Hematopoietic multipotent progenitor cell (in vitro differentiated cells): ENCODE measurements around the gene IL36RN. TPM values are rescaled to one million over a fixed set of nuclear protein-coding genes. Genes with fewer than 3 reads are reported as not detected.

Source experiments
- DNase-seq, 3 donors: peaks; one replicate each; pipeline ENCODE4 v3.0.0-alpha.2; 2011 to 2015; ENCODE audit warnings: low read depth in 2 of 3, low spot score in 2 of 3
- total RNA-seq: library from RNA; depleted of rRNA; stranded (reverse); fragments of >200 nt; gene quantifications from one replicate; pipeline ENCODE4 v1.2.3, GENCODE V29; 2012

IL36RN gene
- not detected for total RNA-seq

- no peak for DNase-seq
Observed at GRCh38 chr2:113058998-113059960, at the start of gene IL36RN. Gene IL36RN, plus strand, starts transcription at chr2:113059198. Its CDS starts 241 bp downstream, at chr2:113059439.

GRCh38 chr2:113009622-113010021, 49.4 kb upstream of the IL36RN start:
- no peak for DNase-seq

- DNase-seq, result no peak
Observed at GRCh38 chr2:113010088-113010487, 48.9 kb upstream of the IL36RN start.

- no peak for DNase-seq
Observed at GRCh38 chr2:113011108-113011507, 47.9 kb upstream of the IL36RN start.

- peak in 1 of 3 donors; percentile 17 for DNase-seq
Observed at GRCh38 chr2:113012436-113013335, 46.3 kb upstream of the IL36RN start.

GRCh38 chr2:113013336-113013661, 45.7 kb upstream of the IL36RN start:
- DNase-seq, result no peak

GRCh38 chr2:113014067-113014466, 44.9 kb upstream of the IL36RN start:
- DNase-seq, result no peak

GRCh38 chr2:113015042-113015441, 44.0 kb upstream of the IL36RN start:
- no peak for DNase-seq

- no peak for DNase-seq
Observed at GRCh38 chr2:113015655-113016054, 43.3 kb upstream of the IL36RN start.

GRCh38 chr2:113018509-113018908, 40.5 kb upstream of the IL36RN start:
- DNase-seq, result no peak

GRCh38 chr2:113021312-113021711, 37.7 kb upstream of the IL36RN start:
- DNase-seq, result no peak

GRCh38 chr2:113024764-113025163, 34.2 kb upstream of the IL36RN start:
- no peak for DNase-seq

GRCh38 chr2:113025737-113026136, 33.3 kb upstream of the IL36RN start:
- DNase-seq, result no peak

GRCh38 chr2:113027691-113028090, 31.3 kb upstream of the IL36RN start:
- no peak for DNase-seq

GRCh38 chr2:113028112-113028511, 30.9 kb upstream of the IL36RN start:
- DNase-seq, result no peak

- DNase-seq, result no peak
Observed at GRCh38 chr2:113032737-113033136, 26.3 kb upstream of the IL36RN start.

GRCh38 chr2:113034016-113034415, 25.0 kb upstream of the IL36RN start:
- no peak for DNase-seq

- DNase-seq, result no peak
Observed at GRCh38 chr2:113036763-113037162, 22.2 kb upstream of the IL36RN start.

- no peak for DNase-seq
Observed at GRCh38 chr2:113038291-113038690, 20.7 kb upstream of the IL36RN start.

GRCh38 chr2:113039158-113039557, 19.8 kb upstream of the IL36RN start:
- DNase-seq, result no peak

- DNase-seq, result no peak
Observed at GRCh38 chr2:113039719-113040118, 19.3 kb upstream of the IL36RN start.
